ENCODE results near the gene DCLK2.

- TF ChIP-seq CTCF (IDR thresholded peaks at IDR 0.05) (no peak), POLR2A (IDR thresholded peaks at IDR 0.05) (no peak)
Observed at GRCh38 chr4:150063128-150063527, 15.1 kb upstream of the DCLK2 start.

Measured in right lobe of liver (tissue), 4 donors.